WTC11 (cell line): Measurements from ENCODE around the gene DBNL.

Experiments used
- CTCF ChIP-seq: fragments of 200-600 bp; IDR thresholded peaks from 2 replicates; pipeline ENCODE4 v1.8.0; 2022; ENCODE audit warnings: antibody characterized with exemption
- FOXP1 ChIP-seq: sonication (generic); formaldehyde crosslinking; IDR thresholded peaks from 2 replicates; pipeline ENCODE4 v1.8.0; 2022; ENCODE audit warnings: missing genetic modification reagents, mild to moderate bottlenecking, moderate library complexity, borderline replicate concordance
- NFYB ChIP-seq: sonication (generic); formaldehyde crosslinking; conservative IDR thresholded peaks from 2 replicates; pipeline ENCODE4 v1.8.0; 2022; ENCODE audit warnings: low read depth, missing genetic modification reagents
- NR3C1 ChIP-seq: sonication (generic); formaldehyde crosslinking; conservative IDR thresholded peaks from 2 replicates; pipeline ENCODE4 v1.8.1; 2023; ENCODE audit warnings: low read depth, mild to moderate bottlenecking, missing genetic modification reagents
- USF2 ChIP-seq: sonication (generic); formaldehyde crosslinking; IDR thresholded peaks from 2 replicates; pipeline ENCODE4 v1.8.1; 2023; ENCODE audit warnings: mild to moderate bottlenecking, missing genetic modification reagents, moderate library complexity
- ZNF121 ChIP-seq: sonication (generic); formaldehyde crosslinking; IDR thresholded peaks from 2 replicates; pipeline ENCODE4 v1.8.0; 2023; ENCODE audit warnings: missing genetic modification reagents
- ZNF317 ChIP-seq: sonication (generic); formaldehyde crosslinking; IDR thresholded peaks from 2 replicates; pipeline ENCODE4 v1.8.1; 2023; ENCODE audit warnings: low read depth, mild to moderate bottlenecking, moderate library complexity, missing genetic modification reagents, borderline replicate concordance
- ZNF416 ChIP-seq: fragments of 250-450 bp; sonication (Bioruptor Pico); IDR thresholded peaks from 2 replicates; pipeline ENCODE4 v1.9.0; 2021; ENCODE audit warnings: mild to moderate bottlenecking, inconsistent platforms
- ZNF512 ChIP-seq: sonication (generic); formaldehyde crosslinking; IDR thresholded peaks from 2 replicates; pipeline ENCODE4 v1.8.1; 2022; ENCODE audit warnings: missing genetic modification reagents, borderline replicate concordance

GRCh38 chr7:44103566-44103922 is 59.0 kb downstream of the DBNL start:
- no peak for TF ChIP-seq CTCF
- TF ChIP-seq USF2 (CRISPR knock-in tag): no peak
- TF ChIP-seq ZNF416 (CRISPR knock-in tag): no peak
- TF ChIP-seq ZNF317 (CRISPR knock-in tag): no peak
- TF ChIP-seq ZNF512 (CRISPR knock-in tag): no peak
- no peak for TF ChIP-seq ZNF121 (CRISPR knock-in tag)
- 0 out of 2 replicates have a peak, but pooled peaks have one; percentile 12 for TF ChIP-seq FOXP1 (CRISPR knock-in tag)
- no peak for TF ChIP-seq NR3C1 (CRISPR knock-in tag)
- no peak for TF ChIP-seq NFYB
